HCT116 (cell line): ENCODE data around the gene SLC8A1. TPM values are rescaled to one million over a fixed set of nuclear protein-coding genes. Genes with fewer than 3 reads are reported as not detected.

Source experiments
- ATAC-seq: fragments of 200-7000 bp; cut with Tn5 transposase; 2 replicates; pipeline ENCODE4 v1.9.1; 2020; ENCODE audit warnings: mild to moderate bottlenecking, moderate library complexity
- BruUV-seq: library from RNA; stranded (reverse); fragments of 400-500 nt; replicated peaks from 2 replicates; lab custom pipeline; 2021; lab: Mats Ljungman, UMichigan
- CTCF ChIA-PET: fragments of 300-600 bp; sonication (Branson Sonifier 250); formaldehyde crosslinking; loops from one replicate; lab custom pipeline; 2021; ENCODE audit warnings: antibody characterized with exemption; lab: Charles Lee
- POLR2A ChIA-PET: fragments of 300-600, 350-600 bp; sonication (Branson Sonifier 250); formaldehyde crosslinking; loops from one replicate; lab custom pipeline; 2021; ENCODE audit warnings: antibody characterized with exemption; lab: Charles Lee
- RAD21 ChIA-PET, 2 experiments: fragments of 300-600 bp; sonication (Branson Sonifier 250); formaldehyde crosslinking; loops; one replicate each; lab custom pipeline; 2023; ENCODE audit warnings: low total read pairs in 2 of 2; ENCODE audit not compliant: uncharacterized antibody in 2 of 2, unreplicated experiment in 2 of 2, low non-redundant PET in 1 of 2; lab: Charles Lee
- DNase-seq: peaks from one replicate; pipeline ENCODE4 v3.0.0-alpha.2; 2010; ENCODE audit warnings: low read depth, low spot score
- H2AFZ ChIP-seq: fragments of 200-600 bp; shearing (Covaris generic), sonication (generic); 2 replicates; pipeline ENCODE4 v1.6.1; 2017; ENCODE audit warnings: low read depth, mixed run types, mixed read lengths, antibody characterized with exemption, low read length; ENCODE audit not compliant: poor library complexity, severe bottlenecking
- H3K27ac ChIP-seq: 2 replicates; pipeline ENCODE4 v1.5.1; 2012; ENCODE audit warnings: low read depth, low read length
- H3K27me3 ChIP-seq: fragments of 200-600 bp; sonication (generic); 2 replicates; pipeline ENCODE4 v1.6.1; 2016; ENCODE audit warnings: mixed run types, low read length, mixed read lengths; ENCODE audit not compliant: insufficient read depth
- H3K36me3 ChIP-seq, 2 experiments: fragments of 200-500 bp in 1 of 2; fragments of 200-600 bp in 1 of 2; sonication (Bioruptor generic) in 1 of 2; sonication (generic) in 1 of 2; 2 replicates each; pipeline versions ENCODE4 v1.5.1 to v1.6.1; 2014 to 2016; ENCODE audit warnings: low read length in 2 of 2, inconsistent platforms in 1 of 2, mixed read lengths in 1 of 2, mixed run types in 1 of 2; ENCODE audit not compliant: insufficient read depth in 2 of 2, control insufficient read depth in 1 of 2
- H3K4me1 ChIP-seq, 2 experiments: fragments of 200-600 bp in 1 of 2; sonication (generic) in 1 of 2; 2 replicates each; pipeline versions ENCODE4 v1.5.1 to v1.6.1; 2012 to 2017; ENCODE audit warnings: low read length in 2 of 2, inconsistent platforms in 1 of 2, mild to moderate bottlenecking in 1 of 2, mixed read lengths in 1 of 2, mixed run types in 1 of 2, moderate library complexity in 1 of 2; ENCODE audit not compliant: insufficient read depth in 2 of 2, control insufficient read depth in 1 of 2
- H3K4me2 ChIP-seq: fragments of 200-600 bp; sonication (generic); 2 replicates; pipeline ENCODE4 v1.6.1; 2017; ENCODE audit warnings: mixed run types, low read length, mixed read lengths
- H3K4me3 ChIP-seq, 2 experiments: fragments of 200-600 bp in 1 of 2; sonication (generic) in 1 of 2; replicated peaks in 1 of 2; 2 replicates each; pipeline ENCODE4 v1.5.1; 2011 to 2016; ENCODE audit warnings: low read length in 2 of 2, control low read depth in 1 of 2, low read depth in 1 of 2, mild to moderate bottlenecking in 1 of 2, mixed read lengths in 1 of 2, mixed run types in 1 of 2
- H3K79me2 ChIP-seq: fragments of 200-600 bp; sonication (generic); 2 replicates; pipeline ENCODE4 v1.6.1; 2017; ENCODE audit warnings: mild to moderate bottlenecking, mixed run types, low read length, moderate library complexity, mixed read lengths; ENCODE audit not compliant: insufficient read depth
- H3K9ac ChIP-seq: fragments of 200-600 bp; sonication (generic); 2 replicates; pipeline ENCODE4 v1.6.1; 2016; ENCODE audit warnings: low read length, mixed read lengths
- H3K9me2 ChIP-seq: fragments of 200-600 bp; sonication (generic), shearing (Covaris generic); 2 replicates; pipeline ENCODE4 v1.6.1; 2017; ENCODE audit warnings: mixed run types, mild to moderate bottlenecking, moderate library complexity; ENCODE audit not compliant: insufficient read depth
- H3K9me3 ChIP-seq, 2 experiments: fragments of 200-500 bp in 1 of 2; fragments of 200-600 bp in 1 of 2; sonication (Bioruptor generic) in 1 of 2; sonication (generic) in 1 of 2; 2 replicates each; pipeline ENCODE4 v1.6.1; 2014 to 2017; ENCODE audit warnings: low read length in 2 of 2, mixed read lengths in 2 of 2, inconsistent platforms in 1 of 2, low read depth in 1 of 2, mild to moderate bottlenecking in 1 of 2, mixed run types in 1 of 2, moderate library complexity in 1 of 2; ENCODE audit not compliant: control insufficient read depth in 1 of 2, insufficient read depth in 1 of 2
- H4K20me1 ChIP-seq: fragments of 200-600 bp; sonication (generic), shearing (Covaris generic); 2 replicates; pipeline ENCODE4 v1.6.1; 2017; ENCODE audit warnings: mixed run types, mild to moderate bottlenecking, moderate library complexity; ENCODE audit not compliant: insufficient read depth
- CBX3 ChIP-seq: IDR thresholded peaks from 2 replicates; pipeline ENCODE4 v1.6.1; 2012; ENCODE audit warnings: low read depth
- CEBPB ChIP-seq: IDR thresholded peaks from 2 replicates; pipeline ENCODE4 v1.6.1; 2012; ENCODE audit warnings: low read depth
- EGR1 ChIP-seq: IDR thresholded peaks from 2 replicates; pipeline ENCODE4 v1.6.1; 2012; ENCODE audit warnings: low read depth
- ELF1 ChIP-seq: IDR thresholded peaks from 2 replicates; pipeline ENCODE4 v1.6.1; 2012; ENCODE audit warnings: low read depth, borderline replicate concordance
- EZH2phosphoT487 ChIP-seq: fragments of 200-600 bp; IDR thresholded peaks from 2 replicates; pipeline ENCODE4 v1.6.1; 2018; ENCODE audit warnings: antibody characterized with exemption, borderline replicate concordance
- POLR2AphosphoS5 ChIP-seq: IDR thresholded peaks from 2 replicates; pipeline ENCODE4 v1.6.1; 2011; ENCODE audit warnings: mild to moderate bottlenecking, low read depth, low read length, moderate library complexity
- RAD21 ChIP-seq: IDR thresholded peaks from 2 replicates; pipeline ENCODE4 v1.6.1; 2012; ENCODE audit warnings: low read depth, mild to moderate bottlenecking
- SP1 ChIP-seq: IDR thresholded peaks from 2 replicates; pipeline ENCODE4 v1.6.1; 2012; ENCODE audit warnings: low read depth
- SRF ChIP-seq: IDR thresholded peaks from 2 replicates; pipeline ENCODE4 v1.6.1; 2012; ENCODE audit warnings: low read depth
- YY1 ChIP-seq: IDR thresholded peaks from 2 replicates; pipeline ENCODE4 v1.6.1; 2011; ENCODE audit warnings: low read length, low read depth, moderate library complexity, mild to moderate bottlenecking; ENCODE audit not compliant: insufficient replicate concordance; ENCODE audit errors: extremely low read depth
- ZFX ChIP-seq: fragments of 450-650 bp; IDR thresholded peaks from 2 replicates; pipeline ENCODE4 v1.6.1; 2017
- ZNF274 ChIP-seq: fragments of 200-500 bp; sonication (Bioruptor generic); IDR thresholded peaks from 2 replicates; pipeline ENCODE4 v1.6.1; 2014; ENCODE audit warnings: mild to moderate bottlenecking, low read depth, low read length, inconsistent platforms
- intact Hi-C: fragments of 100-400 bp; cut with micrococcal nuclease; formaldehyde crosslinking; loops from 2 replicates; pipeline ENCODE4 v1.10.0; 2022
- total RNA-seq: library from RNA; stranded (reverse); gene quantifications from one replicate; pipeline ENCODE4 v1.2.1, GENCODE V29; 2021; ENCODE audit not compliant: unreplicated experiment
- TF ChIP-seq, protein P1 (sequence below): IDR thresholded peaks from 2 replicates; pipeline ENCODE4 v1.6.1; 2012; ENCODE audit warnings: low read depth
- TF ChIP-seq, protein P2 (sequence below), 3 experiments: fragments of 200-600 bp in 1 of 3; sonication (generic) in 1 of 3; IDR thresholded peaks in 2 of 3; conservative IDR thresholded peaks in 1 of 3; 2 replicates each; pipeline ENCODE4 v1.5.1; 2012 to 2017; ENCODE audit warnings: low read depth in 2 of 3, low read length in 2 of 3, antibody characterized with exemption in 1 of 3, borderline replicate concordance in 1 of 3, control low read depth in 1 of 3, mild to moderate bottlenecking in 1 of 3, mixed read lengths in 1 of 3, mixed run types in 1 of 3, moderate library complexity in 1 of 3; ENCODE audit not compliant: insufficient read depth in 1 of 3
- TF ChIP-seq, protein P3 (sequence below): IDR thresholded peaks from 2 replicates; pipeline ENCODE4 v1.6.1; 2011; ENCODE audit warnings: mild to moderate bottlenecking, low read length, moderate library complexity; ENCODE audit not compliant: insufficient replicate concordance; ENCODE audit errors: extremely low read depth
- TF ChIP-seq, protein P4 (sequence below): IDR thresholded peaks from 2 replicates; pipeline ENCODE4 v1.6.1; 2012

SLC8A1 gene
- total RNA-seq, 1 experiment from 2014 or later = 0.07 TPM

DNA sequence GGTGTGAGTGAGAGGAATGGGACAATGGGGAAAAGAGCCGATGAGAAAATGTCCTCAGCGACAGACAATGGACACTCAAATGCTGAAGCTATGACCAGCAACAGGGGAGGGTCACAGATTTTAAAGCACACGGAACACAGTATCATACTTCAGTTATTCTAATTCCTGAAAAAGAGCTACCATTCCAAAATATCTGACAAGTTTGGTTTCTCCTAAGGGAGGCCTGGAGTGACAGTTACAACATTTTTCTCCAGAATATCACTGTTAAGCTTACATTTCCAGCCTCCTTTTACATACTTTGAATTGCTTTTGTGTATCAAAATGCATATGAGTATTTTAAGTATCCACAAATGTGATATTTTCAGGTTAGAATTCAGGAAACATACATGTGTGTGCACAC, 351.2 kb downstream of the SLC8A1 start:
- intact Hi-C loops = no loop called here
- CTCF ChIA-PET = no interaction called here
- H4K20me1 ChIP-seq = no peaks in the 10 kb centered on the region
- H3K4me1 ChIP-seq = no peaks in the 10 kb centered on the region
- H3K4me2 ChIP-seq = no peak overlapping the region
- TF ChIP-seq SP1 (no peak), SRF (no peak), ZFX (no peak), ZNF274 (no peak), RAD21 (no peak), CBX3 (no peak), POLR2AphosphoS5 (no peak), CEBPB (no peak), ELF1 (no peak), EGR1 (no peak), EZH2phosphoT487 (no peak), YY1 (no peak)
- TF ChIP-seq, protein P1, sequence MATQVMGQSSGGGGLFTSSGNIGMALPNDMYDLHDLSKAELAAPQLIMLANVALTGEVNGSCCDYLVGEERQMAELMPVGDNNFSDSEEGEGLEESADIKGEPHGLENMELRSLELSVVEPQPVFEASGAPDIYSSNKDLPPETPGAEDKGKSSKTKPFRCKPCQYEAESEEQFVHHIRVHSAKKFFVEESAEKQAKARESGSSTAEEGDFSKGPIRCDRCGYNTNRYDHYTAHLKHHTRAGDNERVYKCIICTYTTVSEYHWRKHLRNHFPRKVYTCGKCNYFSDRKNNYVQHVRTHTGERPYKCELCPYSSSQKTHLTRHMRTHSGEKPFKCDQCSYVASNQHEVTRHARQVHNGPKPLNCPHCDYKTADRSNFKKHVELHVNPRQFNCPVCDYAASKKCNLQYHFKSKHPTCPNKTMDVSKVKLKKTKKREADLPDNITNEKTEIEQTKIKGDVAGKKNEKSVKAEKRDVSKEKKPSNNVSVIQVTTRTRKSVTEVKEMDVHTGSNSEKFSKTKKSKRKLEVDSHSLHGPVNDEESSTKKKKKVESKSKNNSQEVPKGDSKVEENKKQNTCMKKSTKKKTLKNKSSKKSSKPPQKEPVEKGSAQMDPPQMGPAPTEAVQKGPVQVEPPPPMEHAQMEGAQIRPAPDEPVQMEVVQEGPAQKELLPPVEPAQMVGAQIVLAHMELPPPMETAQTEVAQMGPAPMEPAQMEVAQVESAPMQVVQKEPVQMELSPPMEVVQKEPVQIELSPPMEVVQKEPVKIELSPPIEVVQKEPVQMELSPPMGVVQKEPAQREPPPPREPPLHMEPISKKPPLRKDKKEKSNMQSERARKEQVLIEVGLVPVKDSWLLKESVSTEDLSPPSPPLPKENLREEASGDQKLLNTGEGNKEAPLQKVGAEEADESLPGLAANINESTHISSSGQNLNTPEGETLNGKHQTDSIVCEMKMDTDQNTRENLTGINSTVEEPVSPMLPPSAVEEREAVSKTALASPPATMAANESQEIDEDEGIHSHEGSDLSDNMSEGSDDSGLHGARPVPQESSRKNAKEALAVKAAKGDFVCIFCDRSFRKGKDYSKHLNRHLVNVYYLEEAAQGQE = no peak
- TF ChIP-seq, protein P2, sequence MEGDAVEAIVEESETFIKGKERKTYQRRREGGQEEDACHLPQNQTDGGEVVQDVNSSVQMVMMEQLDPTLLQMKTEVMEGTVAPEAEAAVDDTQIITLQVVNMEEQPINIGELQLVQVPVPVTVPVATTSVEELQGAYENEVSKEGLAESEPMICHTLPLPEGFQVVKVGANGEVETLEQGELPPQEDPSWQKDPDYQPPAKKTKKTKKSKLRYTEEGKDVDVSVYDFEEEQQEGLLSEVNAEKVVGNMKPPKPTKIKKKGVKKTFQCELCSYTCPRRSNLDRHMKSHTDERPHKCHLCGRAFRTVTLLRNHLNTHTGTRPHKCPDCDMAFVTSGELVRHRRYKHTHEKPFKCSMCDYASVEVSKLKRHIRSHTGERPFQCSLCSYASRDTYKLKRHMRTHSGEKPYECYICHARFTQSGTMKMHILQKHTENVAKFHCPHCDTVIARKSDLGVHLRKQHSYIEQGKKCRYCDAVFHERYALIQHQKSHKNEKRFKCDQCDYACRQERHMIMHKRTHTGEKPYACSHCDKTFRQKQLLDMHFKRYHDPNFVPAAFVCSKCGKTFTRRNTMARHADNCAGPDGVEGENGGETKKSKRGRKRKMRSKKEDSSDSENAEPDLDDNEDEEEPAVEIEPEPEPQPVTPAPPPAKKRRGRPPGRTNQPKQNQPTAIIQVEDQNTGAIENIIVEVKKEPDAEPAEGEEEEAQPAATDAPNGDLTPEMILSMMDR (IDR thresholded peaks at IDR 0.05 in 2 of 3, conservative IDR thresholded peaks at IDR 0.05 in 1 of 3; ENCODE audit: borderline replicate concordance in 1 of 3, insufficient read depth in 1 of 3, low read depth in 2 of 3, low read length in 2 of 3) = no peak
- TF ChIP-seq, protein P3, sequence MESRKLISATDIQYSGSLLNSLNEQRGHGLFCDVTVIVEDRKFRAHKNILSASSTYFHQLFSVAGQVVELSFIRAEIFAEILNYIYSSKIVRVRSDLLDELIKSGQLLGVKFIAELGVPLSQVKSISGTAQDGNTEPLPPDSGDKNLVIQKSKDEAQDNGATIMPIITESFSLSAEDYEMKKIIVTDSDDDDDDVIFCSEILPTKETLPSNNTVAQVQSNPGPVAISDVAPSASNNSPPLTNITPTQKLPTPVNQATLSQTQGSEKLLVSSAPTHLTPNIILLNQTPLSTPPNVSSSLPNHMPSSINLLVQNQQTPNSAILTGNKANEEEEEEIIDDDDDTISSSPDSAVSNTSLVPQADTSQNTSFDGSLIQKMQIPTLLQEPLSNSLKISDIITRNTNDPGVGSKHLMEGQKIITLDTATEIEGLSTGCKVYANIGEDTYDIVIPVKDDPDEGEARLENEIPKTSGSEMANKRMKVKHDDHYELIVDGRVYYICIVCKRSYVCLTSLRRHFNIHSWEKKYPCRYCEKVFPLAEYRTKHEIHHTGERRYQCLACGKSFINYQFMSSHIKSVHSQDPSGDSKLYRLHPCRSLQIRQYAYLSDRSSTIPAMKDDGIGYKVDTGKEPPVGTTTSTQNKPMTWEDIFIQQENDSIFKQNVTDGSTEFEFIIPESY = no peak
- TF ChIP-seq, protein P4, sequence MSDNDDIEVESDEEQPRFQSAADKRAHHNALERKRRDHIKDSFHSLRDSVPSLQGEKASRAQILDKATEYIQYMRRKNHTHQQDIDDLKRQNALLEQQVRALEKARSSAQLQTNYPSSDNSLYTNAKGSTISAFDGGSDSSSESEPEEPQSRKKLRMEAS = no peak
- no peak overlapping the region for H3K27ac ChIP-seq
- no peaks in the 10 kb centered on the region for H3K36me3 ChIP-seq
- no peak for DNase-seq
- RAD21 ChIA-PET = no interaction called here
- no TSS peak for BruUV-seq
- POLR2A ChIA-PET = no interaction called here
- H2AFZ ChIP-seq = no peak overlapping the region
- H3K79me2 ChIP-seq = no peaks in the 10 kb centered on the region
- H3K4me3 ChIP-seq = no peak overlapping the region
- peaks cover 16% of the 10 kb centered on the region; the same call in 1 of the 2 replicates for H3K27me3 ChIP-seq
- no peaks in the 10 kb centered on the region for H3K9me2 ChIP-seq
- no peaks in the 10 kb centered on the region for H3K9me3 ChIP-seq
- ATAC-seq = no peak
- H3K9ac ChIP-seq = no peak overlapping the region
